ENCODE measurements around the gene NEU4.
"Not testable (repeated sequence)": the region's sequence is repeated elsewhere in the genome, so short reads cannot be mapped to it uniquely, and the experiment has no call there.

Gene NEU4

DNA sequence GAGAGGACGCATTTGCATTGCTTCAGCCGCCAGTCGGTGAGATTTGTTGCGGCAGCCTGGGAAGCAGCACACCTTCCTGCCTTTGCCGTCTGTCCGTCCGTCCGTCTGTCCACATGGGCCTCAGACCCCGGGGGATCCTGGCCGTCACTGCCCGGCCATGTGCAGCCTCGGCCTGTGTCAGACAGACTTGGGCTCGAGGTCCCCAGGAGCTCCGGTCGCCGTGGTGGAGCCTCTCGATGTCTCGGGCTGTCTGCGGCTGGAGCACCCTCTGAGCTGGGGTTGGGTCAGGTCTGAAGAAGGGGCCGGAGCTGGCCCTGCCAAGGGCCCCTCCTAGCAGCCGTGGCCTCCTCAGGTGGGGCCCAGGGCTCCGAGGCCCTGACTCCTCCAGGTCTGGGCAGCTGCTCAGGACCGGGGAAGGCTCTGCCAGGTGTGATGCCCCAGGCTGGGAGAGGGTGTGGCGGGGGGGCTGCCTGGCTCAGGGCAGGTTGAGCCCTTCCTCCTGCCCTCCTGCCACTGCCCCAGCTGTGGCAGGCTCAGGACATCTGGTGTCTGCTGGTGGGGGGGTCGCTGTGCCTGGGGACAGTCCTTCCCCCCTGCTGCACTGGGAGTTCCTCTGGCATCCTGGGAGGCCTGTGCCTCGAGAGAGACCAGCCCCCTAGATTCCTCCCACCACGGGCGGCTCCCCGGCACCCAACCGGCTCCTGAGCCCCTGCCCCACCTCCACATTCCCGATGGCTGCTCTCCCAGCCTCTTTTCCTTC, 11.8 kb downstream of the NEU4 start:
- H3K4me3 ChIP-seq (ENCODE audit: low read depth, low read length): no peak overlapping the region
- TF ChIP-seq CTCF (IDR thresholded peaks at IDR 0.05; ENCODE audit: borderline replicate concordance, insufficient read depth, low read depth, low read length): no peak

GRCh38 chr2:241821460-241822263, 12.7 kb downstream of the NEU4 start:
- TF ChIP-seq CTCF (IDR thresholded peaks at IDR 0.05; ENCODE audit: borderline replicate concordance, insufficient read depth, low read depth, low read length): no peak
- H3K4me3 ChIP-seq (ENCODE audit: low read depth, low read length): no peak overlapping the region

DNA sequence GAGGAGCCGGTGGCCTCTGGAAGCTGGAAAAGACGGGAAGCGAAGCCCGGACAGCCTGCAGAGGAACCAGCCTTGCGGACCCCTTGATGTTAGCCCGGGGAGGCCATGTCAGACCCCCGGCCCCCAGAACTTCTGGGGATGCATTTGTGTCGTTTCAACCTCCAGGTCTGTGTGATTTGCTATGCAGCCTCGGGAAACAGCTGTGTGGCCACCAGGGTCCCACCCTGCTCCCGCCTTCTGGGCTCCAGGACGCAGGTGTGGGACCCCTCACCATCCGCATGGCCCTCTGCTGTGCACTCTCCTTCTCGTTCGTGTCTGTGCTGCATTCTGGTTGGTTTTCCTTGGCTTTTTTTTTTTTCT, 13.3 kb downstream of the NEU4 start:
- H3K4me3 ChIP-seq (ENCODE audit: low read depth, low read length): no peak overlapping the region
- no peak for TF ChIP-seq CTCF (IDR thresholded peaks at IDR 0.05; ENCODE audit: borderline replicate concordance, insufficient read depth, low read depth, low read length)

DNA sequence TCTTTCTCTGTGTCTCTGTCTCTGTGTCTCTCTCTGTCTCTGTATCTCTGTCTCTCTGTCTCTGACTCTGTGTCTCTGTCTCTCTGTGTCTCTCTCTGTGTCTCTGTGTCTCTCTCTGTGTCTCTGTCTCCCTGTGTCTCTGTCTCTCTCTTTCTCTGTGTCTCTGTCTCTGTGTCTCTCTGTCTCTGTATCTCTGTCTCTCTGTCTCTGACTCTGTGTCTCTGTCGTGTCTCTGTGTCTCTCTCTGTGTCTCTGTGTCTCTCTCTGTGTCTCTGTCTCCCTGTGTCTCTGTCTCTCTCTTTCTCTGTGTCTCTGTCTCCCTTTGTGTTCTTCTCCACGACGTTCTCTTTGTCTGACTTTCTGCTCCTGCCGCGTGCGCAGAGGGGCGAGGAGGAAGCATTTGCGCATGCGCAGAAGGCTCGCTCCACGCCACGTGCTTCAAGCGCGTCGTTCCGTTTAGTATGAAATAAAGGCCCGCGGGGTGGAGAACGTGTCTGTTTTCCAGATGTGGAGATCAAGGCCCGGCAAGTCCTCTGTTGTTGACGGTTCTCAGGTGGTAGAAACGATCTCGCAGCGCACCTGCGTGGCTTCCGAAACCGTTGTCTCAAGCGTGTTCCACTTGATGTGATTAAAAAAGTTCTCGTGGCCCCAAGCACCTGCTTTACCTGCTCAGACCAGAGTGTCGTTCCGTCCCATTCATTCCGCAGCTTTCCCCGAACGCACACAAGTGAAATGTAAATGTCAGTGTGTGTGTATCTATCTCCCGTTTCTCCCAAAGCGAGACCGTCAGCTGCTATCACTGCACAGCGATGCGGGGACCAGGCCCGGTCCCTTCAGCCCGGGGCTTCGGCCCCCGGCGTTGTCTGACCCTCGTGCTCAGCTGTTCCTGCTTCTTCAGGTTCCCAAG, 14.8 kb downstream of the NEU4 start:
- H3K4me3 ChIP-seq (ENCODE audit: low read depth, low read length): not testable (repeated sequence)

DNA sequence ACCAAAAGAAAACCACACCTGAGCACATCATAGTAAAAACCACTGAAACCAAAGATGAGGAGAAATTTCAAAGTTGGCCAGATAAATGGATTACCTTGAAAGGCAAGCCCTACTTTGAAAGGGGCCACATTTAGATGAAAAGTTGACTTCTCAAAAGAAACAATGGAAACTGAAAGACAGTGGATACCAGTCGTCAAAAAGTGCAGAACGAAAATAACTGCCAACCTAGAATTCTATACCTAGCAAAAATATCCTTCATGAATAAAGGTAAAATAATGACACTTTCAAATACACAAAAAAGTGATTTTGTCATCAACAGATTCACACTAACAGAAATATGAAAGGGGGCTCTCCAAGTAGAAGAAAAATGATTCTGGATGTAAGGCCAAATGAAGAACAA, 18.4 kb downstream of the NEU4 start:
- H3K4me3 ChIP-seq (ENCODE audit: low read depth, low read length): no peak overlapping the region
- no peak for TF ChIP-seq CTCF (IDR thresholded peaks at IDR 0.05; ENCODE audit: borderline replicate concordance, insufficient read depth, low read depth, low read length)

GRCh38 chr2:241833101-241833663, 24.2 kb downstream of the NEU4 start:
- H3K4me3 ChIP-seq (ENCODE audit: low read depth, low read length): no peak overlapping the region
- TF ChIP-seq CTCF (IDR thresholded peaks at IDR 0.05; ENCODE audit: borderline replicate concordance, insufficient read depth, low read depth, low read length): no peak

- not testable (repeated sequence) for H3K4me3 ChIP-seq (ENCODE audit: low read depth, low read length)
Measured at GRCh38 chr2:241833756-241834526, 24.9 kb downstream of the NEU4 start.
